WTC11 (cell line): ENCODE measurements around the gene UBE2K.

Experiments used
- AFF4 ChIP-seq: sonication (generic); formaldehyde crosslinking; IDR thresholded peaks from 2 replicates; pipeline ENCODE4 v1.8.1; 2023; ENCODE audit warnings: mild to moderate bottlenecking, missing genetic modification reagents, borderline replicate concordance
- ATF2 ChIP-seq: sonication (generic); formaldehyde crosslinking; IDR thresholded peaks from 2 replicates; pipeline ENCODE4 v1.8.1; 2022; ENCODE audit warnings: low read depth, missing genetic modification reagents, borderline replicate concordance
- ATF6 ChIP-seq: sonication (generic); formaldehyde crosslinking; IDR thresholded peaks from 2 replicates; pipeline ENCODE4 v1.8.1; 2023; ENCODE audit warnings: mild to moderate bottlenecking, missing genetic modification reagents
- CBFB ChIP-seq: sonication (generic); formaldehyde crosslinking; IDR thresholded peaks from 2 replicates; pipeline ENCODE4 v1.8.1; 2022; ENCODE audit warnings: mild to moderate bottlenecking, low read depth, missing genetic modification reagents
- CTCF ChIP-seq: fragments of 200-600 bp; IDR thresholded peaks from 2 replicates; pipeline ENCODE4 v1.8.0; 2022; ENCODE audit warnings: antibody characterized with exemption
- ELF4 ChIP-seq: sonication (generic); formaldehyde crosslinking; IDR thresholded peaks from 2 replicates; pipeline ENCODE4 v1.8.1; 2022; ENCODE audit warnings: low read depth, mild to moderate bottlenecking, moderate library complexity, missing genetic modification reagents
- FOXJ3 ChIP-seq: sonication (generic); formaldehyde crosslinking; IDR thresholded peaks from 2 replicates; pipeline ENCODE4 v1.9.0; 2021; ENCODE audit warnings: missing genetic modification reagents, mild to moderate bottlenecking, borderline replicate concordance
- FOXP4 ChIP-seq: sonication (generic); formaldehyde crosslinking; IDR thresholded peaks from 2 replicates; pipeline ENCODE4 v1.8.0; 2022; ENCODE audit warnings: mild to moderate bottlenecking, missing genetic modification reagents
- GABPB1 ChIP-seq: sonication (generic); formaldehyde crosslinking; IDR thresholded peaks from 2 replicates; pipeline ENCODE4 v1.8.1; 2023; ENCODE audit warnings: mild to moderate bottlenecking, missing genetic modification reagents
- IRF2 ChIP-seq: sonication (generic); formaldehyde crosslinking; IDR thresholded peaks from 2 replicates; pipeline ENCODE4 v1.8.0; 2022; ENCODE audit warnings: low read depth, missing genetic modification reagents, borderline replicate concordance
- NR2C2 ChIP-seq: sonication (generic); formaldehyde crosslinking; IDR thresholded peaks from 2 replicates; pipeline ENCODE4 v1.8.0; 2022; ENCODE audit warnings: mild to moderate bottlenecking, missing genetic modification reagents
- PREB ChIP-seq: sonication (generic); formaldehyde crosslinking; IDR thresholded peaks from 2 replicates; pipeline ENCODE4 v1.8.1; 2022; ENCODE audit warnings: mild to moderate bottlenecking, missing genetic modification reagents, moderate library complexity, borderline replicate concordance
- TEAD4 ChIP-seq: sonication (generic); formaldehyde crosslinking; IDR thresholded peaks from 2 replicates; pipeline ENCODE4 v1.8.0; 2022; ENCODE audit warnings: mild to moderate bottlenecking, missing genetic modification reagents
- ZNF425 ChIP-seq: fragments of 250-450 bp; sonication (Bioruptor Pico); conservative IDR thresholded peaks from 2 replicates; pipeline ENCODE4 v1.9.0; 2021; ENCODE audit warnings: mild to moderate bottlenecking

GRCh38 chr4:39664828-39665731 is 32.9 kb upstream of the UBE2K start:
- TF ChIP-seq IRF2 (no peak), CTCF (no peak), ZNF425 (no peak), GABPB1 (no peak), PREB (CRISPR knock-in tag) (no peak), FOXJ3 (CRISPR knock-in tag) (no peak), FOXP4 (CRISPR knock-in tag) (no peak), ELF4 (CRISPR knock-in tag) (no peak), NR2C2 (CRISPR knock-in tag) (no peak), TEAD4 (CRISPR knock-in tag) (no peak), AFF4 (CRISPR knock-in tag) (no peak), CBFB (CRISPR knock-in tag) (no peak), ATF6 (CRISPR knock-in tag) (no peak), ATF2 (CRISPR knock-in tag) (no peak)
